Upper lobe of left lung (tissue), 6 donors: Measurements from ENCODE around the gene PTCH2. TPM values are rescaled to one million over a fixed set of nuclear protein-coding genes. Genes with fewer than 3 reads are reported as not detected.
A peak's percentile ranks its signal among the peaks of the same experiment; 100 is the strongest.

ENCODE experiments used
- ATAC-seq, 2 donors: fragments of 200-7000 bp; cut with Tn5 transposase; one replicate each; pipeline ENCODE4 v1.9.1; 2022; ENCODE audit warnings: mild to moderate bottlenecking in 2 of 2, moderate library complexity in 2 of 2; ENCODE audit not compliant: low FRiP score in 2 of 2
- DNase-seq, 2 donors: peaks; one replicate each; pipeline ENCODE4 v3.0.0-alpha.2; 2019 to 2020
- H3K27ac ChIP-seq, 4 donors: fragments of 200-600 bp; sonication (generic); one replicate each; pipeline ENCODE4 v1.5.1; 2016 to 2019
- H3K27me3 ChIP-seq, 4 donors: fragments of 200-600 bp; sonication (generic); one replicate each; pipeline ENCODE4 v1.5.1; 2017 to 2019
- H3K36me3 ChIP-seq, 4 donors: fragments of 200-600 bp; sonication (generic); one replicate each; pipeline ENCODE4 v1.5.1; 2016 to 2019
- H3K4me1 ChIP-seq, 4 donors: fragments of 200-600 bp; sonication (generic); one replicate each; pipeline ENCODE4 v1.5.1; 2018 to 2019
- H3K4me3 ChIP-seq, 4 donors: fragments of 200-600 bp; sonication (generic); one replicate each; pipeline ENCODE4 v1.5.1; 2017 to 2019; ENCODE audit warnings: mild to moderate bottlenecking in 2 of 4, moderate library complexity in 1 of 4
- H3K9me3 ChIP-seq, 4 donors: fragments of 200-600 bp; sonication (generic); one replicate each; pipeline ENCODE4 v1.5.1; 2018 to 2019
- EP300 ChIP-seq, 4 donors: sonication (generic); formaldehyde crosslinking; IDR thresholded peaks; one replicate each; pipeline ENCODE4 v1.5.1; 2017; ENCODE audit warnings: antibody characterized with exemption in 4 of 4, control low read depth in 2 of 4
- POLR2A ChIP-seq, 4 donors: fragments of 450-650 bp; IDR thresholded peaks; one replicate each; pipeline ENCODE4 v1.5.1; 2016 to 2017; ENCODE audit warnings: antibody characterized with exemption in 4 of 4, mild to moderate bottlenecking in 2 of 4
- POLR2AphosphoS5 ChIP-seq, 2 donors: sonication (generic); formaldehyde crosslinking; IDR thresholded peaks; one replicate each; pipeline ENCODE4 v1.5.1; 2017; ENCODE audit warnings: antibody characterized with exemption in 2 of 2
- WGBS, 2 donors: methylation state at CpG; one replicate each; pipeline ENCODE4 v1.1.5; 2017 to 2018; 5-methylcytosine and 5-hydroxymethylcytosine counted together
- total RNA-seq, 6 donors: library from RNA; depleted of rRNA in 4 of 6; stranded (reverse); fragments of >200 nt in 4 of 6; gene quantifications; one replicate each; pipeline versions ENCODE4 v1.1.0 to v1.2.1, GENCODE V29; 2016 to 2021
- TF ChIP-seq, protein P1 (sequence below), 6 experiments: fragments of 450-650 bp in 4 of 6; fragments of 200-600 bp in 2 of 6; sonication (generic) in 2 of 6; IDR thresholded peaks; one replicate each; pipeline ENCODE4 v1.5.1; 2016 to 2019; ENCODE audit warnings: antibody characterized with exemption in 6 of 6
- donor health status: DM: no; HTN: no; CAD: no; lungs with moderate emphysema.
- donor health status: DM: no; HTN: yes; CAD: no; lungs with severe emphysema.

PTCH2 gene
- total RNA-seq, 6 donors from 2014 or later, result 0.30 to 1.4 (median 0.82) TPM

DNA sequence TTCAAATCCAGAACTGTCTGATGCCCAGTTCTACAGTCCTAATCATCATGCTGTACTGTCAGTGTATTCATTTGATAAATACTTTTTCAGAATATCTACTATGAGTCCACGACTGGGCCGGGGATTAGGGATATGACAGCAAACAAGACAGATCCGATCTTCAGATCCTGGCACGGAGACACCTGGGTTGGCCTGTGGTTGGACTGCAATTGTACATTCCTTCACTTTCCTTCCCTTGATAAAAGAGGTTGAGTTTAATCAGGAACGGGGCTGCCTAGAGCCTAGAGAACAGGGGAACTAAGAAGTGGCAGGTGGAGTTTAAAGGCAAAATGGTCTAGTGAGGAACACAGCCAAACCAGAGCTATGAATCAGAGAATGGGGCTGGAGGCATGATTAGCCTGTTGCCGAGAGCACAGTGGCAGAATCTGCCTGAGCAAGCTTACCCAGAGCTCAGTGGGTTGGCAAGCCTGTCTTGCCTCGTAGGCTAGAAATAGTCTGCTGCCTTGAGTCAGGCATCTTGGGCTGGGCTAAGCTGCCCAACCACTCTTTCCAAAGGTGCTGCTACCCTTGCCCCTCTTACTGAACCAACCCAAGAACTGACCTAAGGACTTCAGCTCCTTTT, 38.1 kb upstream of the PTCH2 start:
- ATAC-seq (no peak), DNase-seq (no peak)
- Histone ChIP-seq H3K27ac (no peak overlapping the region), H3K36me3 (peaks cover 5 to 24% (median 10%) of the 10 kb centered on the region in 4 donors), H3K27me3 (no peaks in the 10 kb centered on the region), H3K4me3 (no peak overlapping the region), H3K4me1 (peaks cover 0 to 4% (median 0%) of the 10 kb centered on the region in 4 donors), H3K9me3 (no peaks in the 10 kb centered on the region)
- 90 to 93% methylated on average over 7 of the region's 7 CpGs for WGBS, 2 donors
- TF ChIP-seq POLR2A (IDR thresholded peaks at IDR 0.05) (no peak), POLR2AphosphoS5 (IDR thresholded peaks at IDR 0.05) (no peak), EP300 (IDR thresholded peaks at IDR 0.05) (no peak)
- TF ChIP-seq, protein P1, sequence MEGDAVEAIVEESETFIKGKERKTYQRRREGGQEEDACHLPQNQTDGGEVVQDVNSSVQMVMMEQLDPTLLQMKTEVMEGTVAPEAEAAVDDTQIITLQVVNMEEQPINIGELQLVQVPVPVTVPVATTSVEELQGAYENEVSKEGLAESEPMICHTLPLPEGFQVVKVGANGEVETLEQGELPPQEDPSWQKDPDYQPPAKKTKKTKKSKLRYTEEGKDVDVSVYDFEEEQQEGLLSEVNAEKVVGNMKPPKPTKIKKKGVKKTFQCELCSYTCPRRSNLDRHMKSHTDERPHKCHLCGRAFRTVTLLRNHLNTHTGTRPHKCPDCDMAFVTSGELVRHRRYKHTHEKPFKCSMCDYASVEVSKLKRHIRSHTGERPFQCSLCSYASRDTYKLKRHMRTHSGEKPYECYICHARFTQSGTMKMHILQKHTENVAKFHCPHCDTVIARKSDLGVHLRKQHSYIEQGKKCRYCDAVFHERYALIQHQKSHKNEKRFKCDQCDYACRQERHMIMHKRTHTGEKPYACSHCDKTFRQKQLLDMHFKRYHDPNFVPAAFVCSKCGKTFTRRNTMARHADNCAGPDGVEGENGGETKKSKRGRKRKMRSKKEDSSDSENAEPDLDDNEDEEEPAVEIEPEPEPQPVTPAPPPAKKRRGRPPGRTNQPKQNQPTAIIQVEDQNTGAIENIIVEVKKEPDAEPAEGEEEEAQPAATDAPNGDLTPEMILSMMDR (IDR thresholded peaks at IDR 0.05), result no peak

DNA sequence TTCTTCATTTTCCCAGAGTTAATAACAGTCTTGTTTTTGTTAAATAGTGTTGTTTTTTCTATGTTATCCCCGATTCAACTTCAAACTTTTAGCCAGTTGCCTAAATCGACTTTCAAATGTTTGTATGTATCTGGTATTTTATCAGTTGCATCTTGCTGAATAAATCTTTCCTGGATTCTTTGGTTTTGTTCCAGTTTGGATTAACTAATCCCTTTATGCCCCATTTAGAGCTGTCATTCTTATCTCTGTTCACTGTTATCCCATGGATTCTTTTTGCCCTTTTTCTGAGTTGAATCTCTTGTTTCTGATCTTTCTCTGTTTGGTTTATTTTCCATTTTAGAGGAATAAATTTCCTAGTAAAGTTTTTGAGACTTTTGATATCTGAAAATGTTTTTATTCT, 31.1 kb upstream of the PTCH2 start:
- no peak for ATAC-seq
- Histone ChIP-seq H3K4me3 (no peak overlapping the region), H3K27me3 (no peaks in the 10 kb centered on the region), H3K9me3 (no peaks in the 10 kb centered on the region), H3K36me3 (peaks cover 0 to 27% (median 7%) of the 10 kb centered on the region in 4 donors), H3K27ac (no peak overlapping the region), H3K4me1 (no peaks in the 10 kb centered on the region)
- TF ChIP-seq POLR2AphosphoS5 (IDR thresholded peaks at IDR 0.05), result no peak
- TF ChIP-seq, protein P1 (IDR thresholded peaks at IDR 0.05), result no peak
- no peak for TF ChIP-seq EP300 (IDR thresholded peaks at IDR 0.05)
- no peak for TF ChIP-seq POLR2A (IDR thresholded peaks at IDR 0.05)
- DNase-seq, result no peak
- 78 to 87% methylated on average over 2 of the region's 2 CpGs for WGBS, 2 donors

DNA sequence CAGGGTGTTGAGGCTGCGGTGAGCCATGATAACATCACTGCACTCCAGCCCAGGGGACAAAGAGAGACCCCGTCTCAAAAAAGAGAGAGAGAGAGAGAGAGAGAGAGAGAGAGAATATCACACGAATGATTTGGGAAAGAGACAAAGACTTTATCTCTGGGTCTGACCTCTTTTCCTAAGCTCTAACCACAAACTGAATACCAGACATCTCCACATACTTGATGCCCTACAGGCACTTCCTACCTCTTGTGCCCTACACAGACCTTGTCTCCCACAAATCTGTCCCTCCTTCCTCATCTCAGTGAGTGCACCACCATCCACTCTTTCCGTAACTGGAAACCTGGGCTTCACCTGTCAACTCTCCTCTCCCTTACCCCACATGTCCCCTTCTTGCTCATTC, 27.0 kb upstream of the PTCH2 start:
- peaks cover 0 to 24% (median under 1%) of the 10 kb centered on the region in 4 donors for H3K36me3 ChIP-seq
- no peak overlapping the region for H3K4me3 ChIP-seq
- WGBS, 2 donors, result 88 to 92% methylated on average over 4 of the region's 4 CpGs
- no peaks in the 10 kb centered on the region for H3K9me3 ChIP-seq
- DNase-seq, result no peak
- no peaks in the 10 kb centered on the region for H3K27me3 ChIP-seq
- no peak for ATAC-seq
- H3K4me1 ChIP-seq, result no peaks in the 10 kb centered on the region
- H3K27ac ChIP-seq, result no peak overlapping the region
- TF ChIP-seq, protein P1 (IDR thresholded peaks at IDR 0.05), result no peak
- no peak for TF ChIP-seq POLR2AphosphoS5 (IDR thresholded peaks at IDR 0.05)
- TF ChIP-seq EP300 (IDR thresholded peaks at IDR 0.05), result no peak
- no peak for TF ChIP-seq POLR2A (IDR thresholded peaks at IDR 0.05)

DNA sequence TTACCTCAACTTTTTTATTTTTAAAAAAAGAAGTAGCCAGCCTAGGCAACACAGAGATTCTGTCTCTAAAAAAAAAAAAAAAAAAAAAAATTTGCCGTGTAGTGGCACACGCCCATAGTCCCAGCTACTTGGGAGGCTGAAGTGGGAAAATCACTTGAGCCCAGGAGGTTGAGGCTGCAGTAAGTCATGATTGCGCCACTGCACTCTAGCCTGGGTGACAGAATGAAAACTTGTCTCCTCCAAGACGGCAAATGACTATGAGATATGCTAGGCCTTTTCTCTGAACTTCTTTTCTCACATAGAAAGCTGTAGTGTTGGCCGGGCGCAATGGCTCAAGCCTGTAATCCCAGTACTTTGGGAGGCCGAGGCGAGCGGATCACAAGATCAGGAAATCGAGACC, 24.7 kb upstream of the PTCH2 start:
- Histone ChIP-seq H3K4me3 (no peak overlapping the region), H3K27ac (no peak overlapping the region), H3K27me3 (no peaks in the 10 kb centered on the region), H3K9me3 (no peaks in the 10 kb centered on the region), H3K4me1 (no peaks in the 10 kb centered on the region), H3K36me3 (peaks cover 0 to 21% (median 0%) of the 10 kb centered on the region in 4 donors)
- peak in 1 of 2 donors; percentile 53 for ATAC-seq
- TF ChIP-seq POLR2AphosphoS5 (IDR thresholded peaks at IDR 0.05), result peak in 1 of 2 donors; percentile 12
- no peak for TF ChIP-seq POLR2A (IDR thresholded peaks at IDR 0.05)
- TF ChIP-seq, protein P1 (IDR thresholded peaks at IDR 0.05), result no peak
- no peak for TF ChIP-seq EP300 (IDR thresholded peaks at IDR 0.05)
- WGBS, 2 donors, result 86 to 89% methylated on average over 10 of the region's 10 CpGs
- DNase-seq, result peak in 1 of 2 donors; percentile 85
